Neural cell (in vitro differentiated cells): ENCODE results near the gene STT3B. TPM values are rescaled to one million over a fixed set of nuclear protein-coding genes. Genes with fewer than 3 reads are reported as not detected.

Experiments used
- H2AFZ ChIP-seq: fragments of 200-600, 300-800 bp; sonication (generic), shearing (Covaris generic); 2 replicates; pipeline ENCODE4 v1.6.0; 2014; ENCODE audit warnings: low read depth, mild to moderate bottlenecking, antibody characterized with exemption, low read length, moderate library complexity
- H3F3A ChIP-seq: fragments of 200-600 bp; shearing (Covaris generic); 2 replicates; pipeline ENCODE4 v1.6.1; 2016; ENCODE audit warnings: mild to moderate bottlenecking, moderate library complexity, mixed read lengths, antibody characterized with exemption, low read length; ENCODE audit not compliant: insufficient read depth, poor library complexity, severe bottlenecking
- H3K27ac ChIP-seq: fragments of 200-600, 300-800 bp; sonication (generic), shearing (Covaris generic); 2 replicates; pipeline ENCODE4 v1.5.1; 2014; ENCODE audit warnings: mild to moderate bottlenecking, low read length, moderate library complexity
- H3K27me3 ChIP-seq: fragments of 300-800, 200-600 bp; sonication (generic), shearing (Covaris generic); 2 replicates; pipeline ENCODE4 v1.6.0; 2014; ENCODE audit warnings: mild to moderate bottlenecking, low read depth, low read length, moderate library complexity; ENCODE audit not compliant: insufficient read depth
- H3K36me3 ChIP-seq: fragments of 300-800, 200-600 bp; sonication (generic), shearing (Covaris generic); 2 replicates; pipeline ENCODE4 v1.5.1; 2014; ENCODE audit warnings: mild to moderate bottlenecking, antibody characterized with exemption, low read length, moderate library complexity; ENCODE audit not compliant: insufficient read depth
- H3K4me2 ChIP-seq: fragments of 300-800, 200-600 bp; sonication (generic), shearing (Covaris generic); 2 replicates; pipeline ENCODE4 v1.6.0; 2014; ENCODE audit warnings: mild to moderate bottlenecking, low read length
- H3K4me3 ChIP-seq: fragments of 300-800, 200-600 bp; sonication (generic), shearing (Covaris generic); 2 replicates; pipeline ENCODE4 v1.5.1; 2014; ENCODE audit warnings: mild to moderate bottlenecking, low read length, moderate library complexity
- H3K79me2 ChIP-seq: fragments of 200-600 bp; shearing (Covaris generic); replicated peaks from 2 replicates; pipeline ENCODE4 v1.6.0; 2014; ENCODE audit warnings: mild to moderate bottlenecking, low read length, moderate library complexity; ENCODE audit not compliant: insufficient read depth
- H3K9ac ChIP-seq: fragments of 300-800, 200-600 bp; sonication (generic), shearing (Covaris generic); 2 replicates; pipeline ENCODE4 v1.6.1; 2016; ENCODE audit warnings: mild to moderate bottlenecking, low read length, mixed read lengths
- H3K9me2 ChIP-seq: fragments of 200-600 bp; shearing (Covaris generic); 2 replicates; pipeline ENCODE4 v1.6.1; 2016; ENCODE audit warnings: mild to moderate bottlenecking, low read length, mixed read lengths; ENCODE audit not compliant: insufficient read depth
- H3K9me3 ChIP-seq: fragments of 200-600, 300-800 bp; sonication (generic), shearing (Covaris generic); 2 replicates; pipeline ENCODE4 v1.6.1; 2016; ENCODE audit warnings: mild to moderate bottlenecking, mixed run types, low read length, moderate library complexity, mixed read lengths
- H4K20me1 ChIP-seq: fragments of 200-600 bp; shearing (Covaris generic); 2 replicates; pipeline ENCODE4 v1.6.1; 2016; ENCODE audit warnings: mild to moderate bottlenecking, mixed run types; ENCODE audit not compliant: insufficient read depth
- EP300 ChIP-seq: fragments of 450-650 bp; conservative IDR thresholded peaks from 2 replicates; pipeline ENCODE4 v1.6.1; 2014; ENCODE audit warnings: antibody characterized with exemption, mild to moderate bottlenecking, moderate library complexity; ENCODE audit not compliant: poor library complexity, severe bottlenecking
- EZH2 ChIP-seq: fragments of 200-600, 300-800 bp; shearing (Covaris generic), sonication (generic); IDR thresholded peaks from 2 replicates; pipeline ENCODE4 v1.6.1; 2014; ENCODE audit warnings: antibody characterized with exemption, low read length, borderline replicate concordance, mild to moderate bottlenecking; ENCODE audit not compliant: insufficient read depth, poor library complexity, severe bottlenecking
- MXI1 ChIP-seq: fragments of 450-650 bp; conservative IDR thresholded peaks from 2 replicates; pipeline ENCODE4 v1.6.1; 2014; ENCODE audit warnings: antibody characterized with exemption, mild to moderate bottlenecking; ENCODE audit not compliant: poor library complexity, severe bottlenecking
- POLR2AphosphoS5 ChIP-seq: IDR thresholded peaks from 2 replicates; pipeline ENCODE4 v1.6.1; 2012
- RAD21 ChIP-seq: fragments of 450-650 bp; conservative IDR thresholded peaks from 2 replicates; pipeline ENCODE4 v1.6.1; 2014; ENCODE audit warnings: antibody characterized with exemption, mild to moderate bottlenecking, moderate library complexity
- SMC3 ChIP-seq: fragments of 450-650 bp; conservative IDR thresholded peaks from 2 replicates; pipeline ENCODE4 v1.6.1; 2014; ENCODE audit warnings: antibody characterized with exemption, mild to moderate bottlenecking, moderate library complexity; ENCODE audit not compliant: poor library complexity
- TAF1 ChIP-seq: IDR thresholded peaks from 2 replicates; pipeline ENCODE4 v1.6.1; 2012; ENCODE audit warnings: low read depth
- polyA plus RNA-seq: library from polyadenylated mRNA; depleted of rRNA; stranded (reverse); fragments of >200 nt; gene quantifications from 2 replicates; pipeline ENCODE4 v1.2.3, GENCODE V29; 2014
- TF ChIP-seq, protein P1 (sequence below): fragments of 450-650 bp; IDR thresholded peaks from 2 replicates; pipeline ENCODE4 v1.5.1; 2014; ENCODE audit warnings: antibody characterized with exemption, mild to moderate bottlenecking, moderate library complexity; ENCODE audit not compliant: poor library complexity, severe bottlenecking
- TF ChIP-seq, protein P2 (sequence below): IDR thresholded peaks from 2 replicates; pipeline ENCODE4 v1.6.1; 2012; ENCODE audit warnings: borderline replicate concordance

STT3B gene
- polyA plus RNA-seq, 1 donor from 2014 or later, result 100 TPM

GRCh38 chr3:31550452-31551251, 17.9 kb downstream of the STT3B start:
- H3F3A ChIP-seq, result no peaks in the 10 kb centered on the region
- H3K27ac ChIP-seq, result no peak overlapping the region
- H2AFZ ChIP-seq, result no peak overlapping the region
- no peaks in the 10 kb centered on the region for H3K9me3 ChIP-seq
- no peaks in the 10 kb centered on the region for H4K20me1 ChIP-seq
- no peaks in the 10 kb centered on the region for H3K36me3 ChIP-seq
- H3K4me2 ChIP-seq, result no peak overlapping the region
- peaks cover 92% of the 10 kb centered on the region for H3K79me2 ChIP-seq
- TF ChIP-seq MXI1 (no peak), RAD21 (peak; percentile 68), SMC3 (peak; percentile 72), POLR2AphosphoS5 (no peak), EP300 (no peak), TAF1 (no peak), EZH2 (no peak)
- TF ChIP-seq, protein P1, sequence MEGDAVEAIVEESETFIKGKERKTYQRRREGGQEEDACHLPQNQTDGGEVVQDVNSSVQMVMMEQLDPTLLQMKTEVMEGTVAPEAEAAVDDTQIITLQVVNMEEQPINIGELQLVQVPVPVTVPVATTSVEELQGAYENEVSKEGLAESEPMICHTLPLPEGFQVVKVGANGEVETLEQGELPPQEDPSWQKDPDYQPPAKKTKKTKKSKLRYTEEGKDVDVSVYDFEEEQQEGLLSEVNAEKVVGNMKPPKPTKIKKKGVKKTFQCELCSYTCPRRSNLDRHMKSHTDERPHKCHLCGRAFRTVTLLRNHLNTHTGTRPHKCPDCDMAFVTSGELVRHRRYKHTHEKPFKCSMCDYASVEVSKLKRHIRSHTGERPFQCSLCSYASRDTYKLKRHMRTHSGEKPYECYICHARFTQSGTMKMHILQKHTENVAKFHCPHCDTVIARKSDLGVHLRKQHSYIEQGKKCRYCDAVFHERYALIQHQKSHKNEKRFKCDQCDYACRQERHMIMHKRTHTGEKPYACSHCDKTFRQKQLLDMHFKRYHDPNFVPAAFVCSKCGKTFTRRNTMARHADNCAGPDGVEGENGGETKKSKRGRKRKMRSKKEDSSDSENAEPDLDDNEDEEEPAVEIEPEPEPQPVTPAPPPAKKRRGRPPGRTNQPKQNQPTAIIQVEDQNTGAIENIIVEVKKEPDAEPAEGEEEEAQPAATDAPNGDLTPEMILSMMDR, result peak; percentile 74
- TF ChIP-seq, protein P2, sequence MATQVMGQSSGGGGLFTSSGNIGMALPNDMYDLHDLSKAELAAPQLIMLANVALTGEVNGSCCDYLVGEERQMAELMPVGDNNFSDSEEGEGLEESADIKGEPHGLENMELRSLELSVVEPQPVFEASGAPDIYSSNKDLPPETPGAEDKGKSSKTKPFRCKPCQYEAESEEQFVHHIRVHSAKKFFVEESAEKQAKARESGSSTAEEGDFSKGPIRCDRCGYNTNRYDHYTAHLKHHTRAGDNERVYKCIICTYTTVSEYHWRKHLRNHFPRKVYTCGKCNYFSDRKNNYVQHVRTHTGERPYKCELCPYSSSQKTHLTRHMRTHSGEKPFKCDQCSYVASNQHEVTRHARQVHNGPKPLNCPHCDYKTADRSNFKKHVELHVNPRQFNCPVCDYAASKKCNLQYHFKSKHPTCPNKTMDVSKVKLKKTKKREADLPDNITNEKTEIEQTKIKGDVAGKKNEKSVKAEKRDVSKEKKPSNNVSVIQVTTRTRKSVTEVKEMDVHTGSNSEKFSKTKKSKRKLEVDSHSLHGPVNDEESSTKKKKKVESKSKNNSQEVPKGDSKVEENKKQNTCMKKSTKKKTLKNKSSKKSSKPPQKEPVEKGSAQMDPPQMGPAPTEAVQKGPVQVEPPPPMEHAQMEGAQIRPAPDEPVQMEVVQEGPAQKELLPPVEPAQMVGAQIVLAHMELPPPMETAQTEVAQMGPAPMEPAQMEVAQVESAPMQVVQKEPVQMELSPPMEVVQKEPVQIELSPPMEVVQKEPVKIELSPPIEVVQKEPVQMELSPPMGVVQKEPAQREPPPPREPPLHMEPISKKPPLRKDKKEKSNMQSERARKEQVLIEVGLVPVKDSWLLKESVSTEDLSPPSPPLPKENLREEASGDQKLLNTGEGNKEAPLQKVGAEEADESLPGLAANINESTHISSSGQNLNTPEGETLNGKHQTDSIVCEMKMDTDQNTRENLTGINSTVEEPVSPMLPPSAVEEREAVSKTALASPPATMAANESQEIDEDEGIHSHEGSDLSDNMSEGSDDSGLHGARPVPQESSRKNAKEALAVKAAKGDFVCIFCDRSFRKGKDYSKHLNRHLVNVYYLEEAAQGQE, result no peak
- H3K9me2 ChIP-seq, result no peaks in the 10 kb centered on the region
- no peak overlapping the region for H3K9ac ChIP-seq
- H3K4me3 ChIP-seq, result no peak overlapping the region
- no peaks in the 10 kb centered on the region for H3K27me3 ChIP-seq

GRCh38 chr3:31551646-31552045, 18.9 kb downstream of the STT3B start:
- no peak overlapping the region for H2AFZ ChIP-seq
- H3K27ac ChIP-seq, result no peak overlapping the region
- peaks cover 92% of the 10 kb centered on the region for H3K79me2 ChIP-seq
- TF ChIP-seq RAD21, result no peak
- TF ChIP-seq EZH2, result no peak
- TF ChIP-seq SMC3, result no peak
- TF ChIP-seq, protein P1, result no peak
- no peak for TF ChIP-seq POLR2AphosphoS5
- no peak for TF ChIP-seq TAF1
- TF ChIP-seq MXI1, result no peak
- TF ChIP-seq EP300, result no peak
- H3K9ac ChIP-seq, result no peak overlapping the region
- H4K20me1 ChIP-seq, result no peaks in the 10 kb centered on the region
- no peak overlapping the region for H3K4me2 ChIP-seq
- H3K4me3 ChIP-seq, result no peak overlapping the region
- no peaks in the 10 kb centered on the region for H3K9me2 ChIP-seq
- H3K9me3 ChIP-seq, result no peaks in the 10 kb centered on the region
- H3F3A ChIP-seq, result no peaks in the 10 kb centered on the region
- H3K27me3 ChIP-seq, result no peaks in the 10 kb centered on the region
- H3K36me3 ChIP-seq, result no peaks in the 10 kb centered on the region
